ENCODE data around the gene CRMP1. TPM values are rescaled to one million over a fixed set of nuclear protein-coding genes. Genes with fewer than 3 reads are reported as not detected.

The CRMP1 gene
- polyA plus RNA-seq, 1 experiment = 5.6 TPM

DNA sequence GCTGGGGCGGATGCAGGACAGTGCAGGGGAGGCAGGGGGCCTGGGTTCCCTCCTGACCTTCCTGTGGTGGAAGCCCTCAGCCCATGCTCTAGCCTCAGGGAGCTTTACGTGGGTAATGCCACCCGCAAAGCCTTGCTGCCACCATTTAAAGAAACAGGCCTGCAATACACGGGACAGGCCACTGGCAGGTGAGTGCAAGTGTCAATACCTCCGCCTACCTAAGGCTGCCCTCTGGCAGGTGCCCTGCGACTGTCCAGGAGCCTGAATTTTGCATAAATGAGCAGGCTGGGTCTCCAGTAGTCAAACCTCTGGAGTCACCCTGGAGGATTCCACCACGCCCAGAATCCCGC, 5.9 kb downstream of the CRMP1 start:
- H3K9me3 ChIP-seq (ENCODE audit: control insufficient read depth, insufficient read depth, low read length) = peaks cover 18% of the 10 kb centered on the region; the same call in 1 of the 2 replicates
- H3K27ac ChIP-seq (ENCODE audit: low read depth, low read length) = no peak overlapping the region
- ChIA-PET CTCF (no interaction called here), POLR2A (no interaction called here)
- peaks cover 49% of the 10 kb centered on the region for H3K27me3 ChIP-seq (ENCODE audit: control insufficient read depth, insufficient read depth, low read length)
- TF ChIP-seq, protein P1, sequence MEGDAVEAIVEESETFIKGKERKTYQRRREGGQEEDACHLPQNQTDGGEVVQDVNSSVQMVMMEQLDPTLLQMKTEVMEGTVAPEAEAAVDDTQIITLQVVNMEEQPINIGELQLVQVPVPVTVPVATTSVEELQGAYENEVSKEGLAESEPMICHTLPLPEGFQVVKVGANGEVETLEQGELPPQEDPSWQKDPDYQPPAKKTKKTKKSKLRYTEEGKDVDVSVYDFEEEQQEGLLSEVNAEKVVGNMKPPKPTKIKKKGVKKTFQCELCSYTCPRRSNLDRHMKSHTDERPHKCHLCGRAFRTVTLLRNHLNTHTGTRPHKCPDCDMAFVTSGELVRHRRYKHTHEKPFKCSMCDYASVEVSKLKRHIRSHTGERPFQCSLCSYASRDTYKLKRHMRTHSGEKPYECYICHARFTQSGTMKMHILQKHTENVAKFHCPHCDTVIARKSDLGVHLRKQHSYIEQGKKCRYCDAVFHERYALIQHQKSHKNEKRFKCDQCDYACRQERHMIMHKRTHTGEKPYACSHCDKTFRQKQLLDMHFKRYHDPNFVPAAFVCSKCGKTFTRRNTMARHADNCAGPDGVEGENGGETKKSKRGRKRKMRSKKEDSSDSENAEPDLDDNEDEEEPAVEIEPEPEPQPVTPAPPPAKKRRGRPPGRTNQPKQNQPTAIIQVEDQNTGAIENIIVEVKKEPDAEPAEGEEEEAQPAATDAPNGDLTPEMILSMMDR (IDR thresholded peaks at IDR 0.05; ENCODE audit: low read depth, low read length) = no peak
- no peak for DNase-seq (ENCODE audit: low read depth, low spot score)
- peak overlapping the region; percentile 49 for H3K4me3 ChIP-seq (ENCODE audit: low read depth, low read length)

DNA sequence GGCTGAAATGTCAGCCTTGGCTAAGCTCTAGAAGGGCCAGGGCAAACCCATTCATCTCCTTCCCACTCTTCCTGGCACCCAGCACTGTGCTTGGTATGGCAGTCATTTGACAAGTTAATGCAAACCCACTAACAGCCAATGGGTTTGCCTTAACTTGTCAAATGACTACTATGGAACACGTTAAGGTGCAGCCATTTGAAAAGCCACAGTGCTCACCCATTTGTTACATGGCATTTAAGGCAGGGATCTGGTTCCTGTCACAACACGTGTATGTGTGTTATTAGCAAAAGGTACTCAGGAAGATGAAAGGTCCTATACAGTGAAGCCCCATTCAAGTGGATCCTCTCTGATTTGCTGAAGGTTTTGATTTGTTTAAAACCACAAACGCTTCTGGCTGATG, 7.2 kb downstream of the CRMP1 start:
- CTCF ChIA-PET = no interaction called here
- Histone ChIP-seq H3K27me3 (ENCODE audit: control insufficient read depth, insufficient read depth, low read length) (peaks cover 37% of the 10 kb centered on the region), H3K9me3 (ENCODE audit: control insufficient read depth, insufficient read depth, low read length) (peaks cover 6% of the 10 kb centered on the region; the same call in 1 of the 2 replicates), H3K4me3 (ENCODE audit: low read depth, low read length) (no peak overlapping the region), H3K27ac (ENCODE audit: low read depth, low read length) (no peak overlapping the region)
- POLR2A ChIA-PET = no interaction called here
- DNase-seq (ENCODE audit: low read depth, low spot score) = no peak
- TF ChIP-seq, protein P1 (IDR thresholded peaks at IDR 0.05; ENCODE audit: low read depth, low read length) = no peak

GRCh38 chr4:5884796-5885195, 8.1 kb downstream of the CRMP1 start:
- CTCF ChIA-PET = no interaction called here
- TF ChIP-seq, protein P1 (IDR thresholded peaks at IDR 0.05; ENCODE audit: low read depth, low read length) = no peak
- H3K27ac ChIP-seq (ENCODE audit: low read depth, low read length) = no peak overlapping the region

GRCh38 chr4:5883916-5884315, 9.0 kb downstream of the CRMP1 start:
- no peak overlapping the region for H3K27ac ChIP-seq (ENCODE audit: low read depth, low read length)
- CTCF ChIA-PET = no interaction called here
- H3K4me3 ChIP-seq (ENCODE audit: low read depth, low read length) = no peak overlapping the region
- TF ChIP-seq, protein P1 (IDR thresholded peaks at IDR 0.05; ENCODE audit: low read depth, low read length) = no peak
- DNase-seq (ENCODE audit: low read depth, low spot score) = no peak
- no peaks in the 10 kb centered on the region; the same call in 1 of the 2 replicates for H3K9me3 ChIP-seq (ENCODE audit: control insufficient read depth, insufficient read depth, low read length)
- peaks cover 18% of the 10 kb centered on the region for H3K27me3 ChIP-seq (ENCODE audit: control insufficient read depth, insufficient read depth, low read length)
- POLR2A ChIA-PET = no interaction called here

More at GRCh38 chr4:5884796-5885195, 8.1 kb downstream of the CRMP1 start:
- Histone ChIP-seq H3K27me3 (ENCODE audit: control insufficient read depth, insufficient read depth, low read length) (peaks cover 27% of the 10 kb centered on the region), H3K4me3 (ENCODE audit: low read depth, low read length) (no peak overlapping the region), H3K9me3 (ENCODE audit: control insufficient read depth, insufficient read depth, low read length) (no peaks in the 10 kb centered on the region; the same call in 1 of the 2 replicates)
- no peak for DNase-seq (ENCODE audit: low read depth, low spot score)
- POLR2A ChIA-PET = no interaction called here

DNA sequence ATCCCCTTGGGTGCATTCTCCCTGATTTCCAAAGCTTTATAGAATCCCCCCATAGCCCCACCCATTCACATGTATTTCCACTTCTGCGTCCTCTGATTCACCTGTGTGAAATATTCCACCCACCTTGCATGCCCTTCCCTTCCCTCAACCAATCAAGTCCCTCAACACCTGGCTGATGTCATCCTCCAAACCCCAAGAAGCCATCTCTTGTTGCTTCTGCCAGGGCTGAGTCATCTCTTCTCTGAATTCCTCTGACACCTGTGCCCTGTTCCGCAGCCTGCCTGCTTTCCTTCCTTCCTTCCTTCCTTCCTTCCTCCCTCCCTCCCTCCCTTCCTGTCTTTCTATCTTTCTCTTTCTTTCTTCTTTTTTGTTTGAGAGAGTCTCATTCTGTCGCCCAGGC, 9.9 kb downstream of the CRMP1 start:
- Histone ChIP-seq H3K27ac (ENCODE audit: low read depth, low read length) (no peak overlapping the region), H3K4me3 (ENCODE audit: low read depth, low read length) (no peak overlapping the region), H3K9me3 (ENCODE audit: control insufficient read depth, insufficient read depth, low read length) (no peaks in the 10 kb centered on the region; the same call in 1 of the 2 replicates), H3K27me3 (ENCODE audit: control insufficient read depth, insufficient read depth, low read length) (peaks cover 15% of the 10 kb centered on the region)
- POLR2A ChIA-PET = no interaction called here
- TF ChIP-seq, protein P1 (IDR thresholded peaks at IDR 0.05; ENCODE audit: low read depth, low read length) = no peak
- CTCF ChIA-PET = no interaction called here
- no peak for DNase-seq (ENCODE audit: low read depth, low spot score)
